Liver (tissue), 9 donors: Measurements from ENCODE around the gene UACA. TPM values are rescaled to one million over a fixed set of nuclear protein-coding genes. Genes with fewer than 3 reads are reported as not detected.

Experiments
- DNase-seq: peaks from one replicate; pipeline ENCODE4 v3.0.0-alpha.2; 2017; ENCODE audit warnings: low spot score
- H3K27ac ChIP-seq, 2 donors: one replicate each; pipeline ENCODE4 v1.7.0; 2013; ENCODE audit warnings: inconsistent platforms in 2 of 2, low read length in 2 of 2, control low read depth in 1 of 2, low read depth in 1 of 2, mild to moderate bottlenecking in 1 of 2
- H3K27me3 ChIP-seq, 4 donors: one replicate each; pipeline versions ENCODE4 v1.6.1 to v1.7.0; 2013; ENCODE audit warnings: low read length in 3 of 4, inconsistent platforms in 1 of 4, mild to moderate bottlenecking in 1 of 4, moderate library complexity in 1 of 4; ENCODE audit not compliant: control insufficient read depth in 4 of 4, insufficient read depth in 4 of 4
- H3K36me3 ChIP-seq, 4 donors: one replicate each; pipeline versions ENCODE4 v1.6.1 to v1.7.0; 2013; ENCODE audit warnings: low read length in 3 of 4, mild to moderate bottlenecking in 3 of 4, low read depth in 1 of 4, moderate library complexity in 1 of 4; ENCODE audit not compliant: control insufficient read depth in 4 of 4, insufficient read depth in 3 of 4
- H3K4me1 ChIP-seq, 4 donors: one replicate each; pipeline versions ENCODE4 v1.6.1 to v1.7.0; 2013; ENCODE audit warnings: low read length in 3 of 4, mild to moderate bottlenecking in 3 of 4, moderate library complexity in 1 of 4; ENCODE audit not compliant: control insufficient read depth in 4 of 4, insufficient read depth in 4 of 4
- H3K4me3 ChIP-seq, 3 donors: one replicate each; pipeline versions ENCODE4 v1.6.1 to v1.7.0; 2013; ENCODE audit warnings: low read length in 3 of 3, control low read depth in 1 of 3, low read depth in 1 of 3, mild to moderate bottlenecking in 1 of 3
- H3K9ac ChIP-seq, 2 donors: one replicate each; pipeline ENCODE4 v1.7.0; 2013; ENCODE audit warnings: low read length in 2 of 2, mild to moderate bottlenecking in 2 of 2, moderate library complexity in 2 of 2, control low read depth in 1 of 2, low read depth in 1 of 2
- H3K9me3 ChIP-seq, 4 donors: one replicate each; pipeline versions ENCODE4 v1.6.1 to v1.7.0; 2013; ENCODE audit warnings: low read length in 3 of 4; ENCODE audit not compliant: control insufficient read depth in 4 of 4
- ATF3 ChIP-seq: IDR thresholded peaks from 2 replicates; pipeline ENCODE4 v1.6.1; 2016; ENCODE audit warnings: antibody characterized with exemption
- CTCF ChIP-seq: fragments of 150-350 bp; IDR thresholded peaks from 2 replicates; pipeline ENCODE4 v1.5.1; 2017; ENCODE audit warnings: improper control_type of control experiment, low read depth, low read length; ENCODE audit not compliant: missing input control
- EGR1 ChIP-seq, 2 donors: IDR thresholded peaks; 2 replicates each; pipeline ENCODE4 v1.6.1; 2016 to 2018; ENCODE audit warnings: antibody characterized with exemption in 2 of 2, low read depth in 2 of 2
- FOXA1 ChIP-seq: IDR thresholded peaks from 2 replicates; pipeline ENCODE4 v1.6.1; 2016; ENCODE audit warnings: antibody characterized with exemption
- FOXA2 ChIP-seq: IDR thresholded peaks from 2 replicates; pipeline ENCODE4 v1.6.1; 2016; ENCODE audit warnings: antibody characterized with exemption
- GABPA ChIP-seq, 2 donors: IDR thresholded peaks in 1 of 2; conservative IDR thresholded peaks in 1 of 2; 2 replicates each; pipeline ENCODE4 v1.6.1; 2016; ENCODE audit warnings: antibody characterized with exemption in 2 of 2, mild to moderate bottlenecking in 1 of 2, moderate library complexity in 1 of 2
- HNF4A ChIP-seq, 2 donors: conservative IDR thresholded peaks; 2 replicates each; pipeline ENCODE4 v1.6.1; 2016; ENCODE audit warnings: antibody characterized with exemption in 2 of 2, mild to moderate bottlenecking in 2 of 2
- HNF4G ChIP-seq: IDR thresholded peaks from 2 replicates; pipeline ENCODE4 v1.6.1; 2016; ENCODE audit warnings: antibody characterized with exemption
- JUND ChIP-seq, 2 donors: IDR thresholded peaks; 2 replicates each; pipeline ENCODE4 v1.6.1; 2016; ENCODE audit warnings: antibody characterized with exemption in 2 of 2
- MAX ChIP-seq: IDR thresholded peaks from 2 replicates; pipeline ENCODE4 v1.6.1; 2016; ENCODE audit warnings: antibody characterized with exemption
- NR2F2 ChIP-seq: IDR thresholded peaks from 2 replicates; pipeline ENCODE4 v1.6.1; 2016; ENCODE audit warnings: antibody characterized with exemption
- RAD21 ChIP-seq, 2 donors: IDR thresholded peaks; 2 replicates each; pipeline ENCODE4 v1.6.1; 2016; ENCODE audit warnings: antibody characterized with exemption in 2 of 2, mild to moderate bottlenecking in 2 of 2
- REST ChIP-seq: IDR thresholded peaks from 2 replicates; pipeline ENCODE4 v1.6.1; 2016; ENCODE audit warnings: antibody characterized with exemption, mild to moderate bottlenecking
- RXRA ChIP-seq, 2 donors: IDR thresholded peaks; 2 replicates each; pipeline ENCODE4 v1.6.1; 2017 to 2018; ENCODE audit warnings: antibody characterized with exemption in 2 of 2, mild to moderate bottlenecking in 1 of 2
- SP1 ChIP-seq: IDR thresholded peaks from 2 replicates; pipeline ENCODE4 v1.6.1; 2018; ENCODE audit warnings: antibody characterized with exemption, mild to moderate bottlenecking
- TAF1 ChIP-seq: conservative IDR thresholded peaks from 2 replicates; pipeline ENCODE4 v1.6.1; 2016; ENCODE audit warnings: antibody characterized with exemption, mild to moderate bottlenecking
- YY1 ChIP-seq: IDR thresholded peaks from 2 replicates; pipeline ENCODE4 v1.6.1; 2016; ENCODE audit warnings: antibody characterized with exemption, mild to moderate bottlenecking
- ZBTB33 ChIP-seq: IDR thresholded peaks from 2 replicates; pipeline ENCODE4 v1.6.1; 2016; ENCODE audit warnings: antibody characterized with exemption
- WGBS: extraction: QIAGEN DNeasy Blood & Tissue Kit; methylation state at CpG from one replicate; pipeline ENCODE4 v1.1.7; 2013; 5-methylcytosine and 5-hydroxymethylcytosine counted together
- polyA plus RNA-seq, 2 donors: library from polyadenylated mRNA; stranded (reverse) in 1 of 2; unstranded in 1 of 2; fragments of 200-250 nt in 1 of 2; fragments of >200 nt in 1 of 2; fragmentation: Nextera tagmentation in 1 of 2; extraction: Ambion mirVana in 1 of 2; gene quantifications; one replicate each; pipeline versions ENCODE4 v1.2.1 to v1.2.3, GENCODE V29; 2013 to 2015
- total RNA-seq, 2 donors: library from RNA; depleted of rRNA; stranded (reverse); fragments of >200 nt; gene quantifications; one replicate each; pipeline ENCODE4 v1.2.3, GENCODE V29; 2014
- donor health status: healthy.
- donor health status: healthy.
- donor health status: healthy.
- donor health status: healthy.
- donor health status: healthy.

UACA gene
- total and polyA plus RNA-seq, 4 donors: 3.9 to 16.0 (median 10.0) TPM

GRCh38 chr15:70767667-70768066, 4.3 kb upstream of the UACA start (continued):
- TF ChIP-seq TAF1 (no peak), NR2F2 (no peak), SP1 (no peak), HNF4A (conservative IDR thresholded peaks at IDR 0.05) (no peak)

GRCh38 chr15:70766597-70766996, 3.2 kb upstream of the UACA start:
- Histone ChIP-seq H3K9ac (no peak overlapping the region), H3K9me3 (no peaks in the 10 kb centered on the region), H3K4me1 (peaks cover 5 to 30% (median 12%) of the 10 kb centered on the region in 4 donors), H3K27me3 (no peaks in the 10 kb centered on the region), H3K36me3 (no peaks in the 10 kb centered on the region), H3K27ac (no peak overlapping the region), H3K4me3 (no peak overlapping the region)
- 85% methylated on average over 6 of the region's 6 CpGs for WGBS
- no peak for TF ChIP-seq RXRA (IDR thresholded peaks at IDR 0.05)
- no peak for DNase-seq

- no peaks in the 10 kb centered on the region for H3K27me3 ChIP-seq
- no peak overlapping the region for H3K9ac ChIP-seq
- no peak overlapping the region for H3K4me3 ChIP-seq
- H3K36me3 ChIP-seq: no peaks in the 10 kb centered on the region
- TF ChIP-seq JUND (IDR thresholded peaks at IDR 0.05): no peak
- TF ChIP-seq FOXA2: peak; percentile 16
- peak; percentile 50 for TF ChIP-seq YY1
- no peak for TF ChIP-seq REST
- TF ChIP-seq CTCF: no peak
- TF ChIP-seq ATF3: no peak
- no peak for TF ChIP-seq RAD21 (IDR thresholded peaks at IDR 0.05)
- no peak for TF ChIP-seq SP1
- peak in 1 of 2 donors; percentile 54 for TF ChIP-seq HNF4A (conservative IDR thresholded peaks at IDR 0.05)
- TF ChIP-seq GABPA (IDR thresholded peaks at IDR 0.05 in 1 of 2, conservative IDR thresholded peaks at IDR 0.05 in 1 of 2): no peak
- TF ChIP-seq FOXA1: no peak
- TF ChIP-seq RXRA (IDR thresholded peaks at IDR 0.05): peak in 1 of 2 donors; percentile 47
- no peak for TF ChIP-seq MAX
- no peak for TF ChIP-seq TAF1
- TF ChIP-seq ZBTB33: no peak
- no peak for TF ChIP-seq NR2F2
- no peak for TF ChIP-seq HNF4G
- TF ChIP-seq EGR1 (IDR thresholded peaks at IDR 0.05; ENCODE audit: low read depth in 2 of 2): no peak
- H3K9me3 ChIP-seq: no peaks in the 10 kb centered on the region
- DNase-seq: no peak
- H3K4me1 ChIP-seq: peaks cover 5 to 34% (median 15%) of the 10 kb centered on the region in 4 donors
- no peak overlapping the region for H3K27ac ChIP-seq
Measured at GRCh38 chr15:70765504-70766281, 2.3 kb upstream of the UACA start.
